NCI-H128 (cell line): ENCODE results near the gene LRRFIP2.
"Not testable (repeated sequence)": the region's sequence is repeated elsewhere in the genome, so short reads cannot be mapped to it uniquely, and the experiment has no call there.

Experiments used
- DNase-seq: peaks from one replicate; lab custom pipeline; 2025; ENCODE audit not compliant: unreplicated experiment; lab: John Stamatoyannopoulos, UW

The LRRFIP2 gene

DNA sequence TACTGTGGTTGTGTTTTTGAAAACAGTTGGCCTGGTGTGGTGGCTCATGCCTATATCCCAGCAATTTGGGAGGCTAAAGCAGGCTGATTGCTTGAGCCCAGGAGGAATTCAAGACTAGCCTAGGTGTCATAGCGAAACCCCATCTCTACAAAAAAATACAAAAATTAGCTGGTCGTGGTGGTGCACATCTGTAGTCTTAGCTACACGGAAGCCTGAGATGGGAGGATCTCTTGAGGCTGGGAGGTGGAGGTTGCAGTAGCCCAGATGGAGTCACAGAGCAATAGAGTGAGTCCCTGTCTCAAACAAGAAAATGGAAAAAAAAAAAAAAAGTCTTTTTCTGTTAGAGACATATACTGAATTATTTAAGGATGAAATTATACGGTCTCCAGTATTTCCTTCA lies 14.7 kb upstream of the LRRFIP2 start:
- DNase-seq: no peak

DNA sequence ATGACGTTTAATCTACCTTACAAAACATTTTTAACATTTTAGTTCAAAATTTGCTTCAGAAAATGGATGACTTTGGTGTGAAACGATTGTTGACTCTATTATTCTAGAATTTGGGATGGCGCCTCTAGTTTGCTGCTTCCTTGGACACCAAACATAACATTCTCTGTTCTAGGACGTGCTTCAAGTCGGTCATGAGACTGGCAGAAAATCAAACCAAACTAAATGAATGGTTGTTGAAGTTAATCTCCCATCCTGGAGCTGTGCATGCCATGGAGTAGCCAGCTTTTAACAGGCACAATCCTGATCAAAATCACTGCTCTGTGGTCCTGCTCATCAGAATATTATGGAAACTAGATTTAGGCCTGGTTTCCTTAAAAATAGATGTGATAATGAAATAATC lies 9.6 kb upstream of the LRRFIP2 start:
- DNase-seq: no peak

DNA sequence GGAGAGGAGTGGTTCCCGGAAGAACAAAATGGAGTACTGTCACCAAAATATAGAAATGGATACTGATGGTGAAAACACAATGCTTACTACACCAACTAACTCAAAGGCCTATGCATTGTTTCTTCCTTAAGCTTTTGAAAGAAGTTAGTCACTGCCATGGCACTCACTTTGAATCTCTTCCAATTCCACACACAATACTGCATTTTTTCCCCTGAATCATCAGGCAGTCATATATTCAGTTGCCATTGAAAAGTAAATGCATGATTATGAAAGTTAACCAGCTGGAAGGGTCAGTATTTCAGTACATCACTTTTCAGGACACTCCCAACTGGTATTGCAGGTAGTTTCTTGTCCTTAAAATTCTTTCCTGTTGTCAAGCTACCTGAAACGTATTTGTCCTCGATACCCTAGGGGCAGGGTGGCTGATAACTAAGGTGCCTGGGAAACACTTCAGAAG lies 9.0 kb upstream of the LRRFIP2 start:
- no peak for DNase-seq

DNA sequence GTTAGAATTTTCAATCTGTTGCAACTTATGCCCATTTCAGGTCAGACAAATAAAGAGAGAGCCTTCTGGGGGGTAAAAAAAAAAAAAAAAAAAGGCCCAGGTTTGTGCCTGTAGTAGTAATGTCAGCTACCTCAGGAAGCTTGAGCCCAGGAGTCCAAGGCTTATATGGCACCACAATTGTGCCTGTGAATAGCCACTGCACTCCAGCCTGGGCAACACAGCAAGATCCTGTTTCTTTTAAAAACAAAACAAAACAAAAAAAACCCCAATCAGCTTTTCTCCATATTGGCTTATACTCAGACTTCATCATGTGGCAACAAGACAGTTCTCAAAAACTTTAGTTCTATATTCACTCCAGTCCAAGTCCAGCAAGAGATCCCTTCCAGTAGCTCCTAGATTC lies 8.4 kb upstream of the LRRFIP2 start:
- DNase-seq: no peak

DNA sequence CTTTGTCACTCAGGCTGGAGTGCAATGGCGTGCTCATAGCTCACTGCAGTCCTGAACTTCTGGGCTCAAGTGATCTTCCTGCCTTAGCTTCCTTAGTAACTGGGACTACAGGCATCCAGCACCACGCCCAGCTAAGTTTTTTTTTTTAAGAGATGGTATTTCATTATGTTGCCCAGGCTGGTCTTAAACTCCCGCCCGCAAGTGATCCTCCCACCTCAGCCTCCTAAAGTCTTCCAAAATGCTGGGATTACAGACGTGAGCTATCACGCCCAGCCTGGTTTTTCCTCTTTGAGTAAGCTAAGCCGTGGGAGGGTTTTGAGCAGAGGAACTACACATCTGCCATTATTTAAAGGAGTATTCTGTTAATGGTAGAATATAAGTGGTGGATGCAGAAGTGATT lies 7.4 kb upstream of the LRRFIP2 start:
- DNase-seq: no peak

DNA sequence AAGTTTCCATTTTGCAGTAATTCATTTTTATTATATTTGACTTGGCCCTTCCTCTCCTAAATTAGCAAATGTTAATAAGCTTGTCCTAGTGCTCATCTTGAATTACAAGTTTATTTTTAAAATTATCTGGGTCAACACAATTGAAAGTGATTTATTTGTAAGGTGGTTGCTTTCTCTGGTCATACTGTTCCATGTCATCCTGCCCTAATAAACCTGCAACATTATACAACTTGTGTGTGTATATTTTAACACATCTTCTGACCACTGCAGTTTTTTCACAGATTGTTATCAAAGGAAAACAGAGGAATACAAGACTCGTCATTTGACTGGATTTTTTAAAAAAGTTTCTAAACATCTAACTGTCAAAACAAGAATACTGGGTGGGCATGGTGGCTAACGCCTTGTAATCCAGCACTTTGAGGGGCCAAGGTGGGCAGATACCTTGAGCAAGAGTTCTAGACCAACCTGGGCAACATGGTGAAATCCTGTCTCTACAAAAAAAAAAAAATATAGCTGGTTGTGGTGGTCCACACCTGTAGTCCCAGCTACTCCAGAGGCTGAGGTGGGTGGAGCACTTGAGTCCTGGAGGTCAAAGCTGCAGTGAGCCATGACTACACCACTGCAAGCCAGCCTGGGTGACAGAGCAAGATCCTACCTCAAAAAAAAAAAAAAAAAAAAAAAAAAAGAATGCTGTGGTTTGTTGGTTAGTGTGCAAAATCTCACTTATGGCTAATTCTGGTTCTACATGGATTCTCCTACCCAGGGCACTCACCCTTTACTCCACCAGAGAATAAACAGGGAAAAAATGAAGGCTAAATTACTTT lies 5.0 kb upstream of the LRRFIP2 start:
- no peak for DNase-seq

DNA sequence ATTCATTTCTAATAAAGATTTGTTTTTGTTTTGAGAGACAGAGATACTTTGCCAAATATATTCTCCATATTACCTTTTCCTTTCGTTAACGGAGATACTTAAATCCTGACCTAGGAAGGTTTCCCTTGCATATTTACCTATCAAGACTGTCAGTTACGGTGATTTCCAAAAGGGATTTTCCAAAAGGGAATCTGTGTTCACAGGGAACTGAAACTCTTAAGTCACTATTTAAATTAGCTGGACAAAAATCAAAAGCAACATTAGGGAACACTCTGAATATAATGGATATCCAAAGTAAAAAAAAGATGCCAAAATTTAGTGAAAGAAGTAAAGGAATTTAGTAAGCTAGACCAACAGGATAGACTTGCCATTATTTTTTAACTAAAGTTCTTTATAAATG lies 576 bp downstream of the LRRFIP2 start:
- no peak for DNase-seq

DNA sequence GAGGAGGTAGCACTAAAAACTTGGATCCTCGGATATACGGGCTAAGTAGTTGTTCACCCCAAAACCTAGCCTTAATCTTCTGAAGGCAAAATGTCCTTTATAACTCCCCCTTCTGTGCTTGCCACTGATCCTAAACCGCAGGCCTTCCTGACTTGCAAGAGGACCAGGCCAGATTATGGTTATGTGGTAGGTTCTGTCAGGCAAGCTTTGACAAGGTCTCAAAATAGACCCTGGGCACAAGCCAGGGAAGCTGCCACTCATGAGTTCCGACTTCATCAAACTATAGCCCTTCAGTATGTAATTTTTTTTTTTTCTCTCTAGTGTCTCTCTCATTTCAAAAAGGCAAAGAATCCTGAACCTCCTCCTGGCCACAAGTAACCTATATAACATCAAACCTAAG lies 3.2 kb downstream of the LRRFIP2 start:
- DNase-seq: no peak

DNA sequence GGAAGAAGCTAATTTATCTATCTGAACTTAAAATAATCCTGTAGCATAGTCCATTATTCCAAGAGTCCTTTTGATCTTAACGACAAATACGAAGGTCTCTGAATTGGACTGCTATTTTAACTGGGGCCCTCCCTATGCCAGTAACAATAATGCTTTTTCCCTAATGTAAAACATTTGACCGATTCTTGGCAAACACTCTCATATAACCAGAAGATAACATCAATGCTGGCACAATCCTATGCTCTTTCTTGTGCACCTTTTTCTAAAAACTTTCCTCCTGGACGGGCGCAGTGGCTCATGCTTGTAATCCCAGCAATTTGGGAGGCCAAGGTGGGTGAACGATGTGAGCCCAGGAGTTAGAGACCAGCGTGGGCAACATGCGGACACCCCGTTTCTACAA lies 3.9 kb downstream of the LRRFIP2 start:
- no peak for DNase-seq

DNA sequence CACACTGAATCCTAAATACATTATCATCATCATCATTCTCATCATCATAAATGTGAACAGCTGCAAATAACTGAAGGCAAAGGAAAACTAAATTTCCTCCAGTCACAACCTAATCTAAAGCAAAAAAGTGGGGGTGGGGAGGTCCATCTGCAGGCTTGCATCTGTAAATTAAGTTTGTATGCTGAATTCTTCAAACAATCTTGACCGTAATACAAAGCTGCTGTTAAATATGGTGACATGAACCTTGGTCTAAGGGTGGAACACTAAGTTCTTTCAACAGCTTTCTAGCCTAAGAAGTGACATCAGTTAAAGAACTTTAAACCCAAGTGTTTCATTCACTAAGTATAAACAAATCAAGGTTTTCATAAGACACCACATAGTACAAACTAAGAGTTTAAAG lies 4.3 kb downstream of the LRRFIP2 start:
- DNase-seq: no peak

DNA sequence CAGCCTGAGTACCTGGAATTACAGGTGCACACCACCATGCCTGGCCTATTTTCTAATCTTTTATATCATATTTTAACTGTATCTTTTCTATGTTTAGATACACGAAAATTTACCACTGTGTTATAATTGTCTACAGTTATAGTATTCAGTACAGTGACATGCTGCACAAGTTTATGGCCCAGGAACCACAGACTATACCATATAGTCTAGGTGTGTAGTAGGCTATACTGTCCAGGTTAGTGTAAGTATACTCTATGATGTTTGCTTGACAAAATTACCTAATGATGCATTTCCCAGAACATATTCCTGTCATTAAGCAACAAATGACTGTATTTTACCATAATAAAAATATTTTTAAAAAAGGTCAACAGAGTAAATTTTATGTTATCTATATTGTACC lies 5.5 kb downstream of the LRRFIP2 start:
- no peak for DNase-seq

DNA sequence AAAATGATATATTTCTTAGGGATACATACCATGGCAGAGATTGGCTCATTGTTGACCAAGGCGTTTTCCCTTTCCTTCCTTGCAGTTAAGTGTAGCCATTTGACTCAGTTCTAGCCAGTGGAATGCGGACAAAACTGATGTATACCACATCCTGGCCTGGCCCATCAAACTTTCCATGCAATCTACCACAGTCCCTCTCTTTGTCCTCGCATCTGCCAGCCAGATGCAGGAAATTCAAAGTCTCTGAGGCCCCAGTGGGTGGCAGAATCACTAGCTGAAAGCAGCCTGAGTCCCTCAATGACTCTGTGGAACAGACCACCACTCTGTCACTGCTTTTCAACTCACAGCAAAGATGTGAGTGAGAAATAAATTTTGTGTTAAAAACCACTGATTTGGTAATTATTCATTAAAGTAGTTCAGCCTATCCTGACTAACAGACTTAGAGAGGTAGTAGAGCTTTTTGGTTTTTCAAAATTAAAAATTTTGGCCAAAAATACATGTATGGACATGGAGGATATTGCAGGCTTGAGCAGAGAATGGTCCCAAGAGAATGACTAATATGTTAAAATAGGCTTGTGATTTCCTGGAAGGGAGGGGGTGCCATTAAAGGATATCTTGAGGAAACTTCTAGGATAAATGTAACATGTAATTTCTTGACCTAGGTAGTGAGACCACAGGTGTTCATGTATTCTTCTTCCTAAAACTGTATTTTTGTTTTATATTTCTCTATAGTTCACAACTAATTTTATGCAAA lies 10.9 kb downstream of the LRRFIP2 start:
- no peak for DNase-seq

DNA sequence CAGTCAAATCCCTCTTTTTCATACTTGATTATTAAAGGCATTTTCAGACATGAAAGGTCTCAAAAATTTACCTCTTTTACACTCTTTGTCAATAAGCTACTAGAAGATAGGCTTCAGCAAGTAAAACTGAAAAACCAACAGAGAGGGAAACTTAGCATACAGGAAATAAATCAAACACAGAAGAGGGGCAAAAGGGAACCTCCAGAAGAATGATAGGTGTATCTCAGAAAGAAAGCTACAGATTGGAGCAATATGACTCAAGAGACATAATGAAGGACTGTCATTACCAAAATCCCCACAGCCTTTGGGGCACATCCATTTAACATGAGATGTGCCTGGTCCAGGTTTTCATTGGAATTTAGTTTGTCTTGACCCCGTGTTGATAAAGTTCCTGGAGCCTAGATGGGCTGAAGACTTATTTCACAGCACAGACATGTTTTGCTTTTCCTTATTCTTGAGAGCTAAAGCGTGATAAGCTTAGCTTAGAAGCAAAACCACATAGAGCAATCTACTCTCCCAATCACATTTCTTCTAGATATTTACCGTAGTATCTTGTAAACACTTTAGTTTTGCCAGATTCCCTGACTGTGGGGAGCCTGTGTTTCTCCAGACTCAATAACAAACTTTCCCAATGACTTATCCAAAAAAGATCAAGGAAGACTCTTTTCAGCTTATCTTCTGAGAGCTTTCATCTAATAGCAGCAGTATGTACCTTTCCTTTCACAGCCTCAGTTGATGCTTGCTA lies 11.7 kb downstream of the LRRFIP2 start:
- no peak for DNase-seq

DNA sequence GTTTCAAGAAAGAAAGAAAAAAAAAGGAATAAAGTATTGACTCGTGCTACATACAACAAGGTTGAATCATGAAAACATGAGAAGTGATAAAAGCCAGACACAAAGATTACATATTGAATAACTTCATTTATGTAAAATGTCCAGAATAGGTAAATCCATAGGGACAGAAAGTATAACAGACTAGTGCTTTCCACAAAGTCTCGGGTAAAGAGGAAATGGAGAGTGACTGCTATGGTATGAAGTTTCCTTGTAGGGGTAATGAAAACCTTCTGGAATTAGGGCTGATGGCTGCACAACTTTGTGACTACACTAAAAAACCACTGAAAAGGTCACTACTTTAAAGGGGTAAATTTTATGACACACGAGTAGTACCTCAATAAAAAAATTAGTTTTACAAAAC lies 13.0 kb downstream of the LRRFIP2 start:
- DNase-seq: no peak

DNA sequence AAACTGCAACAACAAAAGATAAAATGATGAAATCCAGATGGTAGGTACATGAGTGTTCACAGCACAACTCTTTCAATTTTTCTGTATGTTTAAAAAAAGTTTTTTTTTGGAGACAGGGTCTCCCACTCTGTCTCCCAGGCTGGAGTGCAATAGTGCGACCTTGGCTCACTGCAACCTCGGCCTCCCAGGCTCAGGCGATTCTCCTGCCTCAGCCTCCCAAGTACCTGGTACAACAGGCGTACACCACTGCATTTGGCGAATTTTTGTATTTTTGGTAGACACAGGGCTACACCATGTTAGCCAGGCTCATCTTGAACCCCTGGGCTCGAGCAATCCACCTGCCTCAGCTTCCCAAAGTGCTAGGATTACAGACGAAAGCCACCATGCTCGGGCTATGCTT lies 18.6 kb downstream of the LRRFIP2 start:
- DNase-seq: no peak

DNA sequence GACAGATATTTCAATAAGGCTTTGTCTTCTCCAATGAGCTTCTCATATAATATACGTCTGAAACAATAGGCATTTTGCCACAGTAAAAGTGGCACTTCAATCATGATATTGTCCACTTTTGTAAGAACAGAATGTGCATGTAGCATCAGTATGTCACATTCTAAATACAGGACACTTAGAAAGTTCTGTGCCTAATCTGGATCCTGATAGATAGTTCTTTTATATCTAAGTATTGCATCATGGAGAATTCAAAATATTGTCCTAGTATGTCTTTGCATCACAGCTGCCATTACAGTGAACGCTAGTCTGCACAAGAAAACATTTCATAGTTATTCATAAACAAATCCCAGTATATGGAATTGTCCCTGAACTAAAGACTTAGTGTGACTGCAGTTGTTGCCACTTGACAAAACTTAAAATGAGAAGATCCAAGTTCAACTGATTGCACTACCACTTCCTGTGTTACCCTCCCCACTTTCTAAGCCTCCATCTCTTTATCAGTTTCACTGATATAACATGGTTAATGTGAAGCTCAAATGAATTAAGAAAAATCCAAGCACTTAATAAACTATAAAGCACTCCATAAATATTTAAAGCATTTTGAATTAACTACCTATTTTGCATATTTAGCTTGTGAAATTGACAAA lies 19.6 kb downstream of the LRRFIP2 start:
- DNase-seq: no peak

DNA sequence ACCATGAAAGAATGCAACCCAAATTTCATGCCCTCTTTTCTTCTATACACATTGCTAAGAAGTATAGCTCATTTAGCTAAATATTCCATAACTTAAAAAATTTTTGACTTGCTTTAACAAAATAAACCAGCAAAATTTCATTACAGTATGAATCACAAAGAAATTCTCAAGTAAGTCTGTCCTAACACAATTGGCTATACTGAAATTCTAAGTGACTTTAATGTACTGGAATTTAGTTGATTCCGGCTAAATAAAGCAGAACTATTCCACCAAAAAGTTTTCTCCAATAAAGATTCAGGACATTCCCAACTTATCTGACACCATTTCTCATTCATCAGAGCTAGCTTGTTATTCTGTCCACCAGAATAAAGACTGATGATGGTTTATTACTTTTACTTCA lies 23.8 kb downstream of the LRRFIP2 start:
- DNase-seq: no peak

DNA sequence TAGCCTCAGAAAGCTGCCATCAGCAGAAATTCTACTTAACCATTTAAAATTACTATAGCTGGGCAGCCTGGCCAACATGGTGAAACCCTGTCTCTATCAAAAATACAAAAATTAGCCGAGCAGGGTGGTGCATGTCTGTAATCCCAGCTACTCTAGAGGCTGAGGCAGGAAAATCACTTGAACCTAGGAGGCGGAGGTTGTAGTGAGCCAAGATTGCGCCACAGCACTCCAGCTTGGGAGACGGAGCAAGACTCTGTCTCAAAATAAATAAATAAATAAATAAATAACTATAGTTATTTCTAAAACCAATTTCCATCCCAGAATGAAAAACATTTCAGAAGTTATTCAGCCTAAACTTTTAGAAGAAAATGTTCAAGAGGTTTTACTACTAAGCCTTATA lies 25.1 kb downstream of the LRRFIP2 start:
- DNase-seq: no peak

DNA sequence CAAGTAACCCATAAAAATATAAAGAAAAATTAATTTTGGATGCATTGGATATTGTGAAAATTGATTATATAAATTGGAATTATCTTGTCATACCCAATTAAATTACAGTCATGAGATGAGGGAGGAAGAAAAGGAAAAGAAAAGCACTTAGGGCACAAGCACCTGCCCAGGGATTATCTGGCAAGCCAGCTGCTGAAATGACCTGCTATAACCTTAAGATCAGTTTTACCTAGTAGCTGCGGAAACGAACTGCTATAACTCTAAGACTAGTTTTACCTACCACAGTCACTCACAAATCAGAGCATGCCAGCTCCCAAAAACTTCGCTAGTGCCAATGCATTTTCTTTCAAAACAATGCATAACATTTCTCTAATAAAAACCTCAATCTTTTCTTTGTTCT lies 26.2 kb downstream of the LRRFIP2 start:
- no peak for DNase-seq

DNA sequence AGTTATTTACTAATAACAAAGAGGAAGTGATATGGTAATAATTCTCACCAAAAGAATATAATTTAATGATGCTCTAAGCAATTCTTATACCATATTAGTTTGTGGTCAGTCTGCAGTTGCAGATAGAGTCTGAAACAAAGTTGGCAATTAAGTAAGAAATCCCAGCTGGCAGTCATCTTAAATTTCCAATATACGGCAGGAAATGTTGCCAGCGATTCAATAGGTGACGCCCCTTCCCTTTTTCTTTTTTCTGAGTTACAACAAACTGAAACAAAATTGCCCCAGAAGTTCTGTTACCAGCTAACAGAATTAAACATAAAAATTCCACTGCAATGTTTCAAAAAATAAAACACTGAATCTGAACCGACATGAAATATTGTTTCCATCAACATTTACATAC lies 26.7 kb downstream of the LRRFIP2 start:
- no peak for DNase-seq

DNA sequence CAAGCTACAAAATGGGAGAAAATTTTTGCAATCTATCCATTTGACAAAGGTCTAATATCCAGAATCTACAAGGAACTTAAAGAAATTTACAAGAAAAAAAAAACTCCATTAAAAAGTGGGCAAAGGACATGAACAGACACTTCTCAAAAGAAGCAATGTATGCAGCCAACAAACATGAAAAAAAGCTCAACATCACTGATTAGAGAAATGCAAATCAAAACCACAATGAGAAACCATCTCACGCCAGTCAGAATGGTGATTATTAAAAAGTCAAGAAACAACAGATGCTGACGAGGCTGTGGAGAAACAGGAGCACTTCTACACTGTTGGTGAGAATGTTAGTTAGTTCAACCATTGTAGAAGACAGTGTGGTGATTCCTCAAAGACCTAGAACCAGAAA lies 27.5 kb downstream of the LRRFIP2 start:
- DNase-seq: not testable (repeated sequence)
